Chondrocyte (in vitro differentiated cells): ENCODE results near the gene CARD19. TPM values are rescaled to one million over a fixed set of nuclear protein-coding genes. Genes with fewer than 3 reads are reported as not detected.

ENCODE experiments used
- DNase-seq: peaks from one replicate; pipeline ENCODE4 v3.0.0; 2021; ENCODE audit warnings: mixed read lengths, low spot score
- H3K27ac Mint-ChIP-seq: one replicate; pipeline ENCODE4 v1.8.0; 2021; ENCODE audit warnings: mild to moderate bottlenecking, moderate library complexity, mixed read lengths; ENCODE audit not compliant: unreplicated experiment
- H3K27me3 Mint-ChIP-seq: 2 replicates; pipeline ENCODE4 v1.8.0; 2021; ENCODE audit warnings: low read depth, mixed read lengths
- H3K36me3 Mint-ChIP-seq: 2 replicates; pipeline ENCODE4 v1.8.0; 2021; ENCODE audit warnings: low read depth, mixed read lengths
- H3K4me1 Mint-ChIP-seq: 2 replicates; pipeline ENCODE4 v1.8.0; 2021; ENCODE audit warnings: low read depth, mild to moderate bottlenecking, mixed read lengths
- H3K4me3 Mint-ChIP-seq: one replicate; pipeline ENCODE4 v1.8.0; 2021; ENCODE audit warnings: mild to moderate bottlenecking, moderate library complexity, mixed read lengths; ENCODE audit not compliant: unreplicated experiment
- H3K9me3 Mint-ChIP-seq: 2 replicates; pipeline ENCODE4 v1.8.0; 2021; ENCODE audit warnings: low read depth, mixed read lengths
- CTCF ChIP-seq: fragments of 200-600 bp; sonication (generic); IDR thresholded peaks from 2 replicates; pipeline ENCODE4 v1.5.0; 2021; ENCODE audit warnings: antibody characterized with exemption, mild to moderate bottlenecking, moderate library complexity
- total RNA-seq: library from RNA; stranded (reverse); gene quantifications from 3 replicates; pipeline ENCODE4 v1.2.1, GENCODE V29; 2021

Gene CARD19
- total RNA-seq, 1 donor from 2014 or later: 40.5 TPM

GRCh38 chr9:93051680-93052089, 44.3 kb upstream of the CARD19 start:
- Mint-ChIP-seq H3K4me3 (no peak overlapping the region), H3K27me3 (peaks cover 4% of the 10 kb centered on the region), H3K27ac (peak overlapping the region; percentile 60), H3K36me3 (no peaks in the 10 kb centered on the region), H3K4me1 (peaks cover 11% of the 10 kb centered on the region), H3K9me3 (no peaks in the 10 kb centered on the region)
- TF ChIP-seq CTCF: no peak
- no peak for DNase-seq

GRCh38 chr9:93052791-93053540, 43.1 kb upstream of the CARD19 start:
- no peak for TF ChIP-seq CTCF
- Mint-ChIP-seq H3K4me1 (peaks cover 11% of the 10 kb centered on the region), H3K36me3 (no peaks in the 10 kb centered on the region), H3K9me3 (no peaks in the 10 kb centered on the region), H3K27me3 (peaks cover 4% of the 10 kb centered on the region), H3K4me3 (no peak overlapping the region), H3K27ac (no peak overlapping the region)
- peak; percentile 81 for DNase-seq

- Mint-ChIP-seq H3K27me3 (no peaks in the 10 kb centered on the region), H3K36me3 (no peaks in the 10 kb centered on the region), H3K27ac (no peak overlapping the region), H3K4me1 (peaks cover 11% of the 10 kb centered on the region), H3K4me3 (no peak overlapping the region), H3K9me3 (no peaks in the 10 kb centered on the region)
- DNase-seq: no peak
- TF ChIP-seq CTCF: no peak
These were observed 42.2 kb upstream of the CARD19 start for GRCh38 chr9:93053781-93054331.

- no peak for DNase-seq
- Mint-ChIP-seq H3K4me1 (peaks cover 14% of the 10 kb centered on the region), H3K27me3 (peaks cover under 1% of the 10 kb centered on the region), H3K27ac (no peak overlapping the region), H3K36me3 (no peaks in the 10 kb centered on the region), H3K4me3 (no peak overlapping the region), H3K9me3 (no peaks in the 10 kb centered on the region)
- TF ChIP-seq CTCF: no peak
These were observed 41.0 kb upstream of the CARD19 start for GRCh38 chr9:93054758-93055704.
